SK-N-SH (cell line): ENCODE measurements around the gene MTCH1.

Experiments
- ELF1 ChIP-seq: IDR thresholded peaks from 2 replicates; pipeline ENCODE4 v1.4.0; 2012
- FOXJ3 ChIP-seq: sonication (generic); formaldehyde crosslinking; IDR thresholded peaks from 2 replicates; pipeline ENCODE4 v1.5.1; 2020; ENCODE audit warnings: mild to moderate bottlenecking, missing genetic modification reagents
- GABPA ChIP-seq: IDR thresholded peaks from 2 replicates; pipeline ENCODE4 v1.4.0; 2012; ENCODE audit warnings: low read depth, mild to moderate bottlenecking
- JUND ChIP-seq: IDR thresholded peaks from 2 replicates; pipeline ENCODE4 v1.4.0; 2012
- RAD21 ChIP-seq: IDR thresholded peaks from 2 replicates; pipeline ENCODE4 v1.6.1; 2012; ENCODE audit warnings: mild to moderate bottlenecking, low read length
- RCOR1 ChIP-seq: fragments of 150-350 bp; IDR thresholded peaks from 2 replicates; pipeline ENCODE4 v1.6.1; 2017; ENCODE audit warnings: antibody characterized with exemption, low read length
- RXRA ChIP-seq: IDR thresholded peaks from 2 replicates; pipeline ENCODE4 v1.4.0; 2012; ENCODE audit warnings: low read depth, mild to moderate bottlenecking, borderline replicate concordance
- SMC3 ChIP-seq: IDR thresholded peaks from 2 replicates; pipeline ENCODE4 v1.6.1; 2012; ENCODE audit warnings: low read depth, low read length, improper control_type of control experiment
- TAF1 ChIP-seq: IDR thresholded peaks from 2 replicates; pipeline ENCODE4 v1.6.1; 2012; ENCODE audit warnings: low read depth, mild to moderate bottlenecking, low read length, moderate library complexity, borderline replicate concordance
- TEAD4 ChIP-seq: IDR thresholded peaks from 2 replicates; pipeline ENCODE4 v1.4.0; 2012; ENCODE audit warnings: mild to moderate bottlenecking, borderline replicate concordance; ENCODE audit not compliant: insufficient read depth
- TF ChIP-seq, protein P1 (sequence below): fragments of 200-600 bp; sonication (generic); IDR thresholded peaks from 2 replicates; pipeline ENCODE4 v1.6.1; 2017; ENCODE audit warnings: antibody characterized with exemption, mild to moderate bottlenecking, moderate library complexity
- TF ChIP-seq, protein P2 (sequence below): IDR thresholded peaks from 2 replicates; pipeline ENCODE4 v1.4.0; 2012; ENCODE audit warnings: low read depth, borderline replicate concordance
- TF ChIP-seq, protein P3 (sequence below): fragments of 150-350 bp; IDR thresholded peaks from 2 replicates; pipeline ENCODE4 v1.6.1; 2017; ENCODE audit warnings: antibody characterized with exemption, low read length, low read depth, borderline replicate concordance

DNA sequence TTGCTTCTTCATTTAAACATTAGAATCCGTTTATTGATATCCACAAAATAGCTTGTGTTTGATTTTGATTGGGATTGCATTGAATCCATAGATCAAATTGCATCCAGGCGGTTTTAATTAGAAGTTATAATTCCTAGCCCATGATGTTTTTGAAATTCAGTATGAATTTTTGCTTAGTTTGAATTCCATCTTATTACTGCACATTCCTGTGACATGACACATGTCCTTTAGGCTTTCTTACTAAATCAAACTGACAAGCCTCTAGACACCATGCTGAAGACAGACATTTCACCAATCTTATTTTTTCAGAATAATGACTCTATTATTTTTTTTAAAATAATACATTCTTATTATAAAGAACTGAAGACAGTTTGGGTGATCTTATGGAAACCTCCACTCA is 52.9 kb downstream of the MTCH1 start:
- TF ChIP-seq TAF1 (no peak), RAD21 (no peak), TEAD4 (peak; percentile 78; the same call in 1 of the 2 replicates), RXRA (no peak), ELF1 (no peak), FOXJ3 (CRISPR knock-in tag) (no peak), SMC3 (no peak), RCOR1 (no peak), GABPA (no peak), JUND (peak; percentile 85)
- TF ChIP-seq, protein P1, sequence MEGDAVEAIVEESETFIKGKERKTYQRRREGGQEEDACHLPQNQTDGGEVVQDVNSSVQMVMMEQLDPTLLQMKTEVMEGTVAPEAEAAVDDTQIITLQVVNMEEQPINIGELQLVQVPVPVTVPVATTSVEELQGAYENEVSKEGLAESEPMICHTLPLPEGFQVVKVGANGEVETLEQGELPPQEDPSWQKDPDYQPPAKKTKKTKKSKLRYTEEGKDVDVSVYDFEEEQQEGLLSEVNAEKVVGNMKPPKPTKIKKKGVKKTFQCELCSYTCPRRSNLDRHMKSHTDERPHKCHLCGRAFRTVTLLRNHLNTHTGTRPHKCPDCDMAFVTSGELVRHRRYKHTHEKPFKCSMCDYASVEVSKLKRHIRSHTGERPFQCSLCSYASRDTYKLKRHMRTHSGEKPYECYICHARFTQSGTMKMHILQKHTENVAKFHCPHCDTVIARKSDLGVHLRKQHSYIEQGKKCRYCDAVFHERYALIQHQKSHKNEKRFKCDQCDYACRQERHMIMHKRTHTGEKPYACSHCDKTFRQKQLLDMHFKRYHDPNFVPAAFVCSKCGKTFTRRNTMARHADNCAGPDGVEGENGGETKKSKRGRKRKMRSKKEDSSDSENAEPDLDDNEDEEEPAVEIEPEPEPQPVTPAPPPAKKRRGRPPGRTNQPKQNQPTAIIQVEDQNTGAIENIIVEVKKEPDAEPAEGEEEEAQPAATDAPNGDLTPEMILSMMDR, result no peak
- TF ChIP-seq, protein P2, sequence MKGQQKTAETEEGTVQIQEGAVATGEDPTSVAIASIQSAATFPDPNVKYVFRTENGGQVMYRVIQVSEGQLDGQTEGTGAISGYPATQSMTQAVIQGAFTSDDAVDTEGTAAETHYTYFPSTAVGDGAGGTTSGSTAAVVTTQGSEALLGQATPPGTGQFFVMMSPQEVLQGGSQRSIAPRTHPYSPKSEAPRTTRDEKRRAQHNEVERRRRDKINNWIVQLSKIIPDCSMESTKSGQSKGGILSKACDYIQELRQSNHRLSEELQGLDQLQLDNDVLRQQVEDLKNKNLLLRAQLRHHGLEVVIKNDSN, result no peak
- TF ChIP-seq, protein P3, sequence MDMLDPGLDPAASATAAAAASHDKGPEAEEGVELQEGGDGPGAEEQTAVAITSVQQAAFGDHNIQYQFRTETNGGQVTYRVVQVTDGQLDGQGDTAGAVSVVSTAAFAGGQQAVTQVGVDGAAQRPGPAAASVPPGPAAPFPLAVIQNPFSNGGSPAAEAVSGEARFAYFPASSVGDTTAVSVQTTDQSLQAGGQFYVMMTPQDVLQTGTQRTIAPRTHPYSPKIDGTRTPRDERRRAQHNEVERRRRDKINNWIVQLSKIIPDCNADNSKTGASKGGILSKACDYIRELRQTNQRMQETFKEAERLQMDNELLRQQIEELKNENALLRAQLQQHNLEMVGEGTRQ, result no peak
